Activated CD4-positive, CD25-positive, alpha-beta regulatory T cell treated with anti-CD3 and anti-CD28 coated beads, Interleukin-2, amount 50 U/mL, for 72 hours (primary cell): Measurements from ENCODE around the gene ARHGAP26.

Experiments used
- DNase-seq: peaks from one replicate; pipeline ENCODE4 v3.0.0; 2021

ARHGAP26 gene

DNA sequence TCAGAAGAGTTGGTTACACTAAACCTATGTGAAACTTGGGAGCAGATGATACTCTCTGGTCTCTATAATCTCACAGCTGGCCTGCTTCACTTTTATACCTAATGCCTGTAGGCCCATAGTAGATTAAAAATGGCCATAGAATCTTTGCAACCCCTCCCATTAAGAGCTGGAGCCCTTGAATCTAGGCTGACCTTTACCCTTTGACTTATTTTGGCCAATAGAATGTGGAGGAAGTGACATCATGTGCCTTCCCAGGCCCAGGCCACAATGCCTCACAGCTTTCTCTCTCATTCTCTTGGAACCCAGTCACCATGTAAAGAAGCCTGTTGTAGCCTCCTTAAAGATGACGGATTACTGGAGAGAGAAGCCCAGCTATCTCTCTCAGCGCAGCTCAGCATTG is 382.3 kb downstream of the ARHGAP26 start:
- DNase-seq: no peak

DNA sequence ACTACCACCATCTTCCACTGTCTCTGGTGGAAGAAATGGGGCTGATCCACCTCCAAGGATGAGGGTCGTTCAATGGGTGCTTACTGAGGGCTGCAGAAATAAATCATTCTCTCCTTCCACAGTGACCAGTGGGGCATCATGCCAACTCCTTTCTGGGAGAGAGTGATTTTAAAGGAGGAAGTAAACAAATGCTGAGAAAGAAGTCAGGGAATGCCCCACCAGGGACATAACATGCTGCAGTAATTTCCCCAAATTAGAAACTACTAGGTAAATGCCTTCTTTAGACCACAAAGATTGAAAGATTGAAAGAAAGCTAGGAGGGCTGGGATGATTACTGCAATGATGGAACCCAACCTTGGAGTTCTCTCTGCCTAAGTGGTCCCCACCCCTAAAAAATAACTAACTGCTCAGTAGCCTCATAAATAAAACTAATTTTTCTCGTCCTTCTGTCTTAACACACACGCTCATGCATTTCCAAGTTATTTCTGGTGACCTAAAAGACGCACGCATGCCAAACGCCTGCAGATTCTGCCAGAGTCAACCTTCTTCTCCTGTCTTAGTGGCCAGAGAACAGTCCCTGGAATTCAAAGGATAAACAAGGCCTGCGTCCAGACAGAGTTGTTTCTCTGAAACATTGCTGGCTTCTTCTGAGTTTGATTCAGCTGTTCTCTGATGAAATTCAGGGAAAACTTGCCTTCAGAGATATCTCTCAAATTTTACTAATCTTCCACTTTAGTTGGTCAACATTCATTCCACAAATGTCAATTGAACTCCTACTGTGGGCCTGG is 383.3 kb downstream of the ARHGAP26 start:
- no peak for DNase-seq

DNA sequence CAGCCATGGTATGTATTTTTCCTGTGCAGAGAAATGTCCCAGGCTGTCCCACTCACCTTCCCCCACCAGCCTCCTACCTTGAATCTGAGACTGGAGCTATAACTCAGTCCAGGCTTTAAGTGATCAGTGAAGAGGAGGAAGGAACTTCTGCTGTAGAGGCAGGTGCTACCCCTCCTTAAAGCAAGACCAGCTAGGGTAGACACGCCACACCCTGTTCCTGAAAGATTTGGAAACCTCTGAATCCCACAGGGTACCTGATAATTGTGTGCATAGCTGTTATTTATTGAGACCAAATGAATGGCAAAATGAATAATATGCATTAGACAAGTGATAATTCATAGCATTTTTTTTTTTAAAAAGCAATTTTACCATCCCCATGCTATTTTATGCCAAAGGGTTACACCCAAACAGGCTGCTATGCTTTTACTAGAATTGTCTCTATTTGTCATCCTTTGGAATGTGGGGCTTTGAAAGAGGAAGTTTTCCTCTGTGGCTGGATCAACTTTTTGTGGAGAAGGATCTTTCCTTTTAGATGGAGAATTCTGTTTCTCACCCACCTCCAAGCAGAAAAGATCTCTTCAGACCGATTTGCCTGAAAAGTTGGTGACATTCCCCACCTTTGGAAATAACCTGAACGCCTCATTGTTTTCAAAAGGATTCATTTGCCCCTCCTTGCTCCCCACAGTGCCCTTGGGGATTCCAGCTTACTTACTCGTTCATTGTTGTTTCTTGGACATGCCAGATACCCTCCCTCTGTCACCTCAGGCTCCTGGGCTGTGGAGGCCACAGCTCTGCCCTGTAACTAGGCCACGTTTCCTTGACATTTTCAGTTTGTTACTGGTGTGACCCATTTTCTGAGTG is 384.6 kb downstream of the ARHGAP26 start:
- no peak for DNase-seq

DNA sequence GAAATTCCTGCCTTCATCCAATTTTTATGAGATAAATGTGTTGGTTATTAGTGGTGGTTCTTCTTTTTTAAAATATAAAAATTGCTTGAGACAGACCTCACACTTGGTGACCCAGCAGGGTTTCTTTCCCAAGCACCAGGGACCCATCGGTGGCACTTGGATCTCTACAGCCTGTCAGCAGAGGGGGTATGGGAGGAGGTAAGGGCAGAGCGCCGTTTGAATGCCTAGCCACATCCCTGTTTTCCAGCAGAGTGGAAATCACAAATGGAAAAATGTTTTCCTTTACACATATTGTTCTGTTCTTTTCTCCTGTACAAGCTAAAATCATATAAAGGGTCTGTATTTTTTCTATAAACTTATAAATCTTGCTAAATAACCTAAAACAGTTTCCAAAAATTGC is 385.3 kb downstream of the ARHGAP26 start:
- no peak for DNase-seq

DNA sequence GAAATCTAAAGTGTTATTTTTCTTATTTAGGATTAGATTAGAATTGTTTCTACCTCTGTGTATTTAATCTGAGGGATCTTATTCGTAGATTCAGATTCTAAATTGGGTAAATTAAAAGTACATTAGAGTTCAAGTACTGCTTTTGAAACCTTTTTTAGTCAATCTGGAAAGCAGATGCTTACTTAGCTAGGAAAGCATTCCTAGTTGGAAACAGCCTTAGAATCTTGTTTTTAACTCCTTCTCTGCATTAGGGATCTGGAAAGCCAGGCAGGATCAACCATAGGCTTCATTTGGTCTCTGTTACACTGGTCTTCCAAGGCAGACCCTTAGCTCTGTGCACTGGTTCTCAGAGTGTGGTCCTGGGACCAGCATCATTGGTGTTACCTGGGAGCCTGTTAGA is 385.9 kb downstream of the ARHGAP26 start:
- no peak for DNase-seq

DNA sequence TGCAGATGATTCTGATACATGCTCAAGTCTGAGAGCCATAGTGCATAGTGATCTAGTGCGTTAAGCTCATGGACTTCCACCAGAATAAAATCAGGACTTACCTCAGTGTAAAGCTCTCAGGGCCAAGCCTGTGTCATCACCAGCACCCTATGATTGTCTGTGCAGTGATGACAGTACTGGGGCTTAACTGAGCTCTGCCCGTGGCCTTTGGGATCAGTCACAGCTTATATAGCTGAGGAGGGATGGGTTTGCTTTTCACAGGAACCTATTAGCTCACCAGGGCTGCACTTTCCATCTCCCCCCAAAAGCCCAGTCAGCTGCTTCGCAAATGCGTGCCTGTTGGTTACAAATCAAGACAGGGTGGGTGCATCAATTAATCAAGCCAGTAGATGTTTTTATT is 386.4 kb downstream of the ARHGAP26 start:
- DNase-seq: no peak

DNA sequence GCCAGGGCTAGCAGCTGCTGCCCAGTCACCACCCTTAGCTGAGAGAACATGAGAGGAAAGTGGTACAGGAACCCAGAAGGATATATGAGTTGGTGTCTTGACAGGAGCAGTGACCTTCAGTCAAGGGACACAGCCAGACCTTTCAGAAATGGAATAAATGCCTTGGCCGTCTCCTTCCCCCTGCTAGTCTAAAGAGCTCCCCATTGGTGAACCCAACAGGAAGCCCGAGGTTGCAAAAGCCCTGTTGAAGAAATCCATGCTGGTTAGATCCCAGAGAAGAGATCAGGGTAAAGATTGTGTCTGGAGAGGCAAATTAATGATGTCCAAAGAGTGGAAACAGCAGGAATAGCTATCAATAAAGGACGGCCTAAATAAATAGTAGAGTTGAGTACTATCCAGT is 388.9 kb downstream of the ARHGAP26 start:
- no peak for DNase-seq

DNA sequence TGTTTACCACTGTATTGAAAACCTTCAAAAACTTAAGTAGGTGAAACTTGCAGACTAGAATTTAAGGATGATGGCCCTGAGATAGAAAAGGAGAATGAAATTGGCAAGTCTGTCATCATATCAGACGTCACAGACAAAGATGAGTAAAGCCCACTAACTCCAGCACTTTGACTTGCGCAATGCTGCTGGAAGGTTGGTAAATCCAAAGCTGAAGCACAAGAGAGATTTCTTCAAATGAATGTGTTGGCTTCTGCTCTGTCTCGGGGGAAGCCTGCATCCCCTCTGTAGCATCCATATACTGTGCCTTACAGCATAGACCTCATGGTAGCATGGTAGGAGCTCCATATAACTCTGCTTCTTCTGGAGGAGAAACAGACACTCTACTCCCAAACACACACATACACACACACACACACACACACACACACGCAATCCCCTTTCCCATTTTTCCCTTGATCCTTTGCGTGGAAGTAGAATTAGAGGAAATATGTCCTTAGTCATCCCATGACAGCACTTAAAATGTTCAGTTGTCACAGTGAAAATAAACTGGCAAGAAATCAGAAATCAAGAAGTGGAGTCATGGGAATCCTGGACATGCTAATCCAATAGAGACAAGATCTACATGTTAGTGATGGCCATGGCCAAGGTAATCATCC is 391.8 kb downstream of the ARHGAP26 start:
- DNase-seq: no peak

DNA sequence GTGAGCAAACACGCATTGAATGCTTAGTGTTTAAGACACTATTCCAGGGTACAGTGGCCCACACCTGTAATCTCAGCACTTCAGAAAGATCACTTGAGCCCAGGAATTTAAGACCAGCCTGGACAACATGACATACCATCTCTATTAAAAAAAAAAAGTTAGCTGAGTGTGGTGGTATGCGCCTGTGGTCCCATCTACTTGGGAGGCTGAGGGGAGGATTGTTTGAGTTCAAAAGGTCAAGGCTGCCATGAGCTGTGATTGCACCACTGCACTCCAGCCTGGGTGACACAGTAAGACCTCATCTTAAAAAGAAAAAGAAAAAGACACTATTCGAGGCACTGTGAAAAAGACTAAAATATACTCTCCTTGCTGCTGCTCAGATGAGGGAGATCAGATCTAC is 392.6 kb downstream of the ARHGAP26 start:
- no peak for DNase-seq

DNA sequence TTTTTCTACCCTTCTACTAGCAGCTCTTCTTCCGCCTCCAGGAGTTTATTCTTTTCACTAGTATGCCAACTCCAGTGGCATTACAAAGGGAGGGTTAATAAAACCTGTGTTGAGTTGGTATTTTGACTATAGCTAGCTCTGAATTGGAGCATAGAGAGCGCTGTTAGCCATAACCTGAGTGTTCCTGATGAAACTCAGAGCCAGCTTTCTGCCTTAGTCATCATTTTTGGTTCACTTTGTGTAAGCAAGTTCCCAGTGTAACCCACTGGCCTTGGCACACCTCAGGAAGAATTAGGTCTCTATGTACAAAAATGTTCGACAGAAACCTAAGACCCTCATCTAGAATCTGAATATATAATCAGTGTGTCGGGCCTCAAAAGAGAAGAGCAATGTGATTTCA is 394.4 kb downstream of the ARHGAP26 start:
- DNase-seq: no peak

DNA sequence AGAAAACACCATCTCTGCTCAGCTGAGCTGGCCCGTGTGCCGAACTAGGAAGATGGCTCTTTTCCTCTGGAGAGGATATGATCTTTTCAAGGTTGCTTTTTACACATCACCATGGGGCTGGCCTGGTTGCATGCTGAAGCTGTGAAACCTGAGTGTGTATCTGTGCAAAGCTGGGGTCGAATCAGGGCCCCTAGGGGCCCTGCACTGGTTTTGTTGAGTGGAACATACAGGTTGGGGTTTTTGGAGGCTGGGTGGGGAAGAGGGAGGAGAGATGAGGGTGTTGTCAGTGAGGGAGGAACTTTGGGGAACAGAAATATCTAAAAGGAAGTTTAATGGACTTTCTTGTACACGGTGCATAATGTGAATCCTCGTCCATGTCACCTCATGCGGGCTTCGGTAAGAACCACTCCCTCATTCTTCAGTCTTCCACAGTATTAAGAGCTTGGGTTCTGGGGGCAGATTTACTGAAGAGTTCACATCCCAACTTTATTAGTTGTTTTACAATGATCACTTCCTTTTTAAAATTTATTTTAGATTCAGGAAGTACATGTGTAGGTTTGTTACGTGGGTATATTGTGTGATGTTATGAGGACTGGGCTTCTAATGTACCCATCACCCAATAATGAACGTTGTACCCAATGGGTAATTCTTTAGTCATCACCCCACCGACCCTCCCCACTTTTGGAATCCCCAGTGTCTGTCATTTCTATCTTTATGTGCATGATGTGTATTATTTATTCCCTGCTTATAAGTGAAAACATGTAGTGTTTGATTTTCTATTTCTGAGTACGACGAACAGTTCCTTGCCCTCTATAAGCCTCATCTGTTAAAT is 395.1 kb downstream of the ARHGAP26 start:
- no peak for DNase-seq

DNA sequence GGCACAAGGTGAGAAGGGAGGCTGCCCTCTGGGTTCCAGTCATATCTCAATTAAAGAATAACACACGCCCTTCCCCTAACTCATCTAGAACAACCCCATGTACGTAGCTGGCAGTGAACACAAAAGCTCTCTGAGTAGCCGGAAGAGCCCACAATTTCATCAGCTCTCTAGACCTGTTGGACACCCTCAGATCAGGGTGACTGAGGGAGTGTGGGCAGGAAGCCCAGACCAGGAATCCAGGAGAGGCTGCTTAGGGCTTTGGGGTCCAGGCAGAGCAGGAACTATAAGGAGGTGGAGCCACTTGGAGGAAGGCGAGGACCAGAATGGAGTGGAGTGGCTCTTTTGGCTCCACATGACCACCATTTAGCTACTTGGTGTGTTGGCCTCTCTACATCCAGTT is 395.9 kb downstream of the ARHGAP26 start:
- DNase-seq: no peak

DNA sequence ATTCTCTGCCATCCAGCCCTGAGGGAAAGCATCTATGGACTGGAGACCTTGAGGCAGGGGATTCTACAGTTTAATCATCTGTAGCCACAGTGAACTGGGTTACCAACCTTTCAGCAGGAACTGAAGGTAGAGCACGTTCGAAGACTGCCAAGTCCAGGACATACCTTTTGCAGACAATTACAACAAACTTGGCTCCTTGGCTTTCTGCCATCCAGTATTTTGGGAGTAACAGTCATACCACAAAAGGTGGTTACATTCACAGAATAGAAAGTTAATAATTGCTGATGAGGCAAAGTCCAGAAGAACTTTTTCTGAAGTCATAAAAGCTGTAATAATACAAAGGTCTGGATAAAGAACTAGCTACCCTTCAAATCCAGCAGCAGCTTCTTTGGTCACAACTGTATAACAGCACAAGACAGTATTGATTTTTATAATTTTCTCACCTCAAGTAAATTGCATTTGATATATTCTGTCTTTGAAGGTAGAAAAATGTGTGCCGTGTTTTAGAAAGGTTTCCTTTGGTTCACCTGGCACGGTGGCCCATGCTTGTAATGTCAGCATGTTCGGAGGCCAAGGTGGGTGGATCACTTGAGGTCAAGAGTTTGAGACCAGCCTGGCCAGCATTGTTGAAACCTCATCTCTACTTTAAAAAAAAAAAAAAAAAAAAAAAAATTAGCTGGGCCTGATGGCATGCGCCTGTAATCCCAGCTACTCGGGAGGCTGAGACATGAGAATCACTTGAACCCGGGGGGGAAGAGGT is 396.7 kb downstream of the ARHGAP26 start:
- DNase-seq: no peak

DNA sequence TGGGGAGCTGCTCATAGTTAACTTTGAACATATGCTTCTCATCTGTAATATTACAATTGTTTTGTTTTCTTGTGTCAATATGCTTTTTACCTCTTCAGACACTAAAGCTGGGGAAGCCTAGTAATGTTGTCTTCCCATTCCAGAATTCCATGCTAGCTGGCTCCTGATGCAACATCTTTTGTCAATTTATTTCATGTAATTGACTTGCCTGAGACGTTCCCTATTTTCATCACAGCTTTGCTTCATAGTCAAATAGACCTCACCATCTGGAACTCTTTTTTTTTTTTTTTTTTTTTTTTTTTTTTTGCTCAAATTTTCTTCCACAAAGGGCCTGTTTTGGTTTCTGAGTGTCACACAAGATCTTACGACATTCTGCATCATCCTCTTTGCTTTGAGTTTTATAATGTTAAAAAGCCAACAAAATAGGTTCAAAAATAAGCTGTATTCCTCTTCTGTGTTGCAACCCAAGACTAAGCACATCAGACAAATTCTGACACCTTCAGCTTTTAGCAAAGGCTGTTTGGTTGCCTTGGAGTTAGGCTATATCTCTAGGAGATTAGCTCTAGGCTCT is 398.1 kb downstream of the ARHGAP26 start:
- no peak for DNase-seq

DNA sequence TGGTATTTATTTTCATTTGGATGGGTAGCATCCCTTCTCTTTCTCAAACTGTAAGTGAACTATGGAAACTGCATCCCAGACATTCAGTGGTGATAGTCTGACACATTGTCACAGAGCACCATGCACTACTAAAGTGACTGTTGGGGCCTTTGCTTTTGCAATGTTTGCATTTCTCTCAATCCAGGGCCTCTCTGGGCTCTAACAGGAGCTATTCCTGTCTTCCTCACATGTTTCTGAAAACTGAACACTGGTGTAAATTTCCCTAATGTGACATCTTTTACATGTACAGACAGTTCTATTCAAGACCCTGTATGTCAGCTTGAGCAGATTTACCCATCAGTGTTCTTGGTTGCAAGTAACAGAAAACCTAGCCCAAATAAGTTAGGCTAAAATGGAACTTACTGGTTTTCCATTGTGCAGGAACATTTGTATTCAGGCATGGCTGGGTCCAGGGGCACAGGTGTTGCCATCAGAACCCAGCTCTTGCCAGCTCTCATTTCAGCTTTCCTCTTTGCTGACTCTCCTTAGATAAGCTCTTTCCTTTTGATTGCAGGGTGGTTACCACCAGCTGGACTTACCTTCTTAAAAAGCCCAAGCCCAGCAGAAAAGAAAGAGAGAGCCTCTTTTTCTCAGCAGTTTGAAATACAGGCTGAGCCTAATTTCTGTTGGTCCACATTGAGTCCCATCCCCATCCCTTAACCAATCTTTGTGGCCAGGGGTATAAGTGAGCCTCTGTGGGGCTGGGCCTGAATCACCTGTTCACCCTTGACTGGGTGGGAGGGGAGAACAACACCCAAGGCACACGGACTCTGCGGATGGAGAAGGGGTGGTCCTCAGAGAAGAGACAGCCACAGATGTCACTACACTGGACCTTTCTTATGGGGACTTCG is 399.0 kb downstream of the ARHGAP26 start:
- no peak for DNase-seq

DNA sequence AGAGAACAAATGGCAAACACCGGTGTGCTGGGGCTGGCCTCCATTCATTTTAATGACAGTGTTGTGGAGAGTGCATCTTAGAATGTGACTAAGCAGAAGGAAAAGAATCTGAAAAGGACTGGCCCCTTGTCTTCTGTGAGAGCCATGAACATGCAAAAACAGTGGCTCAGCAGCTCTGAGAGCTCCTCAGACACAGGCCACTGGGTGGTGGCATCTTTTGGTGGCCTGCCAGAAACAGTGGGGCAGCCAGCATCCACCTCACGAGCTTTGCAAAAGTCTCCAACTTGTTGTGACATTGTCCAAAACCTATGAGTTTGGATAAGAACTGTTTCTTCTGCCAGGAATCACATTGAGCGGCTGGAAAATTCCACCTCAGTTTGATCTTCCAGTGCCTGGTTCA is 399.9 kb downstream of the ARHGAP26 start:
- no peak for DNase-seq

DNA sequence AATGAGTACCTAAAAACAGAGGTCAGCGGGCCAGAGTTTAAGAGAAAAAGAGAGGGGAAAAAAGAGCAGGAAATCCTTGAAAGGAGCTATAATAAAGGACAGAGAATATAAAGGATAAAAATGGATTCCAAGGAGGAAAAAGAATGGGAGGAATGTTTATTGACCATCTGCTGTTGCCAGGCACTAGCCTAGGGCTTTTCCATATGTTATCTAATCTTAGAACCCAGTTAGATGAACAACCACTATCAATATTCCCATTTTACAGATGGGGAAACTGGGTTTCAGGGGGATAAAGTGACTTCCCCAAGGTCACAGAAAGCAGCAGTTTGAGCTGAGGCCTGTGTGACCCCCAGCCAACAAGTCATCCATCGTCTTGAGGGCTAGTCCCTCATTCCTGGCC is 400.8 kb downstream of the ARHGAP26 start:
- no peak for DNase-seq

DNA sequence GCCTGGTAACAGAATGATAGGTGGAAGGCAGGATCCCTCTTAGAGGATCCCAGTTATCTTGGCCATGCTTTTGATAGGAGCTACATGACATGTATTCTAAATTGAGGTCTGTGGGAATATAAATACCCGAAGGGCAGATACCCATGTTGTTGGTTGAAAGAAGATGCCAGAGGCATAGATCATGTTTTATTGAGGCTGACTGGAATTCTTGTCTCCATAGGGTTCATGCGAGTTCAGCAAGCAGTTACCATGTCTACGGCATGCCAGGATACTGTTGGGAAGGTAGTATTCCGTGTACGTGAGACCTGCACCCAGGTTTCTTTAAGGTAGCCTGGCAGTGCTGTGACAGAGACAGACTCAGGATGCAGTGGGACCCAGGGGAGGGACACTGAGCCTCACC is 402.6 kb downstream of the ARHGAP26 start:
- DNase-seq: no peak

DNA sequence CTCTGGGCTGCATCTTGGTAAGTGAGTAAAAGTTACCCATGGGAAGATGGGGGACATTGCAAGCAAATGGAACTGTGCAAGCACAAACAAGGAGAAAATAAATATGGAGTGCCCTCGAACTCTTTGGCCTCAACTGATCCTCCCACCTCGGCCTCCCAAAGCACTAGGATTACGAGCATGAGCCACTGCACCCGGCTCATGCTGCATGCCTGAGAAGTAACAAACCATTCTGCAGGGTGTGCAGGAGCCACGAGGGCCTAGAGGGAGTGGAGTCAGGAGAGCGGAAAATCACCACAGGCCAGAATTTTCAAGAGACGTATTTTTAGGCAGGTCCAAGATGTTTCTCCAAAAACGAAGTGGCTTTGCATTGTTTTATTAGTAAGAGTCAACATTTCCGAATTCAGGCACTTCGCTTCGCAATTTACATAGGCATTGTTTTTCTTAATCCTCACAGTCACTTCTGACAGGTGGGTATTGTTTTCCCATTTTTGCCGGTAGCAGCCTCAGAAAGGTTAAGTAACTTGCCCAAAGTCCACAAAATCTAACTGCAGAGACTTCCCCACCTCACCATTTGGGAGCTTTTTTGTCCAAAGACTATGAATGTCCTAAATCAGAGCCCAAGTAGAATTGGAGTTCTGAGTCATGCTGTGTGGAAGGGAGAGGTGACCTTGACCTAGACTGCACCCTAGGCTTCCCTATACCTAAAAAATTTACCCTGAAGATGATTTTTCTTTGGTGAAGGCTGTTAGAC is 403.1 kb downstream of the ARHGAP26 start:
- DNase-seq: no peak
